ENCODE data around the gene ZNF865.
A peak's percentile ranks its signal among the peaks of the same experiment; 100 is the strongest.

ZNF865 gene

GRCh38 chr19:55586976-55587668, 18.3 kb upstream of the ZNF865 start:
- peak; percentile 97 for DNase-seq (ENCODE audit: low spot score)

DNA sequence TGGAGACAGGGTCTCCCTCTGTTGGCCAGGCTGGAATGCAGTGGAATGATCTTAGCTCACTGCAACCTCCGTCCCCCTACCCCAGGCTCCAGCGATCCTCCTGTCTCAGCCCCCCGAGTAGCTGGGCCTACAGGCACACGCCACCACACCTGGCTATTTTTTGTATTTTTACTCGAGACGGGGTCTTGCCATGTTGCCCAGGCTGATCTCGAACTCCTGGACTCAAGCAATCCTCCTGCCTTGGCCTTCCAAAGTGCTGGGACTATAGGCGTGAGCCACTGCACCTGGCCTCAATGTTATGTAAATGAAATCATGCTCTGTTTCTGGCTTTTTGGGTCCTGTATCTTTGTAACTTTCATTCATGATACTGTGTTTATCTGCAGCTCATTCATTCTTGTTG, 16.7 kb upstream of the ZNF865 start:
- no peak for DNase-seq (ENCODE audit: low spot score)

DNA sequence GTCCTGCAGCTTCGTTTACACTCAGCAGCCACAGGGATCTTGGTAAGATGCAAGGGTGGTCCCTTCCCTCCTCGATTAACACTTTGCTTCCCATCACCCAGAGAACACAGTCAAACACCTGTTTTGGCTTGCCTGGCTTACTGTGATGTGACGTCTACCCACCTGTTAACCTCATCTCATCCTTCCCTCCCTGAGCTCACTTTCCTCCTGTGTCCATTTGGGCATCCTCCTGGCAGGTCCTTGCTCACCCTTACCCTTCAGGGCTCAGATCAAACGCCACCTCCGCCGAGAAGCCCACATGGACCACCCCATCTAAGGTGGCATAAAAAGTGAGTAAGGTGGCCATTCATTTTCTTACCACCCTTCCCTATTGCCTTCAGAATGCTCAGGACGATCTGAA, 15.3 kb upstream of the ZNF865 start:
- DNase-seq (ENCODE audit: low spot score), result no peak

DNA sequence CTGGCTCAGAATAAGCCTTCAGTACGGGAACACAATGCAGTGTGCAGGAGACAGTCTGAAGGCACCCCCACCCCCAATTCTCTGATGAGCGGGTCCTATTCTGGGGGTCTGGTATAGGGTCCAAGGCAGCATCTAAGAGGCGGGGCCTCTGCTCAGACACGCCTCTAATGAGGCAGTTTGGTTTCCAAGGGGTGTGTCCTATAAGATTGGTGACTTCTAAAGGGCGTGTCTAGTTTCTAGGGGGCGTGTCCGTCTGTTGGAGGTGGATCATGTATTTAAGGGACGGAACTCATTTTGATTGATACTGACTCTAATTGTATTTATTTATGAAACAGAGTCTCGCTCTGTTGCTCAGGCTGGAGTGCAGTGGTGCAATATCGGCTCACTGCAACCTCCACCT, 14.8 kb upstream of the ZNF865 start:
- DNase-seq (ENCODE audit: low spot score), result no peak

GRCh38 chr19:55591555-55591954, 13.9 kb upstream of the ZNF865 start:
- no peak for DNase-seq (ENCODE audit: low spot score)

GRCh38 chr19:55592391-55593090, 12.9 kb upstream of the ZNF865 start:
- no peak for DNase-seq (ENCODE audit: low spot score)

DNA sequence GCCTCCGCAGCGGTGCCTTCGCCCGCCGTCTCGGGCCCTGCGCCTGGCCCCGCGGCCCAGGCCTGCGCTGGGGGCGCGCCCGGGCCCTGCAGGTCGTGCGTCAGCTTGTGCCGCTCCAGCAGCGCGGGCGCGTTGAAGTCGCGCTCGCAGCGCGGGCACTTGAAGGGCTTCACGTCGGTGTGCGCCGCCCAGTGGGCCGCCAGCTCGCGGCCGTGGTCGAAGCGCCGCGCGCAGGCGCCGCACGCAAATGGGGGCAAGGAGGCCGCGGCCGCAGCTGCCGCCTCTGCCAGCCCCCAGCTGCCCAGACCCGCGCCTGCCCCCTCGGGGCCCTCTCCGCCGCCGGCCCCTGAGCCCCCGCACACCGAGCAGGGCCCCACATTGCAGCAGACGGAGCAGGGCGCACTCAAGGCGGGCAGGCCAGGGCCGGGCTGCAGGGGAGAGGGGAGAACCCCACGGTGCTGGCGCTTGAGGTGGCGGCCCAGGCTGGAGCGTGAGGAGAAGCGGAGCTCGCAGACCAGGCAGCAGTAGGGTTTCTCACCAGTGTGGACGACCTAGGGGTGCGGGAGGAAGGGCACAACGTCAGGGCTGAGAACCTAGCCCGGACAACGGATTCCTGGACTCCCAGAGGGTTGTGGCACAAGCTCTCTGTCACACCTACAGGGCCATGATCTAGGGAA, 12.2 kb upstream of the ZNF865 start:
- no peak for DNase-seq (ENCODE audit: low spot score)

DNA sequence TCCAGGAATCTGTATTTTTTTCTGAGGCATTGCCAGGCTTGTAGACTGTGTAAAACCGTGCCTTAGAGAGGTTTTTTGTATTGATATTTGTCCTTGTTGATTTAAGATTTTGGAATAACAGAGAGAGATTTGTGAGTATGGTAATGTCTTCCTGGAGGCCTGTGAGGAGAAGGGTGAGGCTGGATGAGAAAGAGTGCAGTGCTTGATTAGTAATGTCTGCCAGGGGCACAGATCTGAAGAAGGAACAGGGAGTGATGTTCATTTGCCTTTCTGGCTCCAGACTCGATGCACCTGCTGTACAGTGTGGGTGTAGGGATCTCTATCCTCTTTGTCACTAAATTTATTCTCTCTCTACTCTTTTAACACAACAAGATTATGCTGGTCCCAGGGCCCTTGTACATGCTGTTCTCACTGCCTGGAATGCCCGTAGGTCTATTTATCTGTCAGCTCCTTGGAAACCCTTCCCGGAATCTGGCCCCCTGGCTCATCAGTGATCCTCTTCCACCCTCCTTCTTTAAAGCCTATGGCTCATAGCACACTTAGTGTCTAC, 10.4 kb upstream of the ZNF865 start:
- DNase-seq (ENCODE audit: low spot score), result no peak

- no peak for DNase-seq (ENCODE audit: low spot score)
Observed at GRCh38 chr19:55596304-55596703, 9.1 kb upstream of the ZNF865 start.

DNA sequence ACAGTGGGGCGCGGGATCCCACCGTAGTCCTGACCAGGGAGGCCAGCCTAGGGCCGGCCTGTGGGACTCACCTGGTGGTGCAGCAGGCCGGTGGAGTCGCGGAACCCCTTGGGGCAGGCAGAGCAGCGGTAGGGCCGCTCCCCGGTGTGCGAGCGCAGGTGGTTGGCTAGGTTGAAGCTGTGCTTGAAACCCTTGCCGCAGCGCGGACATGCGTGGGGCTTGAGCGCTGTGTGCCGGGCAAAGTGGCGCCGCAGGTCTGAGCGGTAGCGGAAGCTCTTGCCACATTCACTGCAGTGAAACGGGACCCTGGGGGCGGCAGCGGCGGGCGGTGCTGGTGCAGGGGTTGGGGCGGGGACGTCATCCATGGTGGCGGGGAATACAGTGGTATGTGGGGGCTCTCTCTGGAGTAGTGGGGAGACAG, 7.9 kb upstream of the ZNF865 start:
- DNase-seq (ENCODE audit: low spot score), result no peak

DNA sequence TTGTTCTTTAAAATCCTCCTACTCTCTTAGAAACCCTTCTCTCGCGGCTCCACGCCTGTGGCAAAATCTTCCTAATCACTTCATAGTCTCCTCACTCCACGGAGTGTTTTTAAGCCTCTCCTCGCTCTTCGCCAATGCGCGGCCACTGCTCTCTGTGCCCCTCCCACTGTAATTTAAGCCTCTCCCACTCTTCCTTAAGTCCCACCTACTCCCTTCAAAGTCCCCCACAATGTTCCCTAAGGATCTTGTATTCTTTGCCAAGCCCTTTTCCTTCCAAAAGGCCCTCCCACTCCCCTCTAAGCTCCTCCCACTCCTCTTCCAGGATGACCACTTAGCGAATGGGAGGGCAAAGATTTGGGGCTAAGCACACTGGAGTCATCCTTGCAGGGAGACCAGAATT, 7.4 kb upstream of the ZNF865 start:
- no peak for DNase-seq (ENCODE audit: low spot score)

DNA sequence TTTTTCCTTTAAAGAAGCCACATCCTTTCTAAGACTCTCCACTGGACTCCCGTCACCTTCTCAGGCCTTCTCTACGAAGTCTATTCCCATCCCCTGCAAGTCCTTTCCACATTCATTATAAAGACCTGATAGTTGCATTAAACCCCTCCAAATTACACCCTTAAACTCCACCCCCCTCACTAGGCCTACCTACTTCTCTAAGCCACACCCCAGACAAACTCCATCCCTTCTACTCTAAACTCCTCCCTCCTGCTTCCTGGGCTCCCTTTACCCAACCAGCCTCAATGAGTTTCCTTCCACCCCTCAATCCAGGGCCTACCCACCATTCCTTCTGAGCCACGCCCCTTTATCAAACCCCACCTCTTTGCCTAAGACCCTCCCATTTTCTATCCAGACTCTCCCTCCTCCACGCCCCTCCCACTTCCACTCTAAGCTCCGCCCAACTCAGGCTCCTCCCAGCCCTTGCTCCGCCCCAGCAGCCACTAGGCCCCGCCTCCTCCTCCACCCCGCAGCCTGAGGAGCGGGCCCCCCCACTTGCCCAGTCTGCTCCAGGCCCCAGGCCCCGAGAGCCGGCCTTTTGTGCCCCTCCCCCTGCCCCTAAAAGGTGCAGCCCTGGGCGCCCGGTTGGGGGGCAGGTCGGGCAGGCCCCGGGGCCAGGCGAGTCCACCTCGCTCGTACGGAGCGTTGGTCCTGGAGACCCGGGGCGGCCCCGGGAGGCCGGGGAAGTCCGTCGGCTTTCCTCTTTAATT, 6.6 kb upstream of the ZNF865 start:
- peak; percentile 98 for DNase-seq (ENCODE audit: low spot score)

- DNase-seq (ENCODE audit: low spot score), result peak; percentile 98
Observed at GRCh38 chr19:55599468-55599841, 6.0 kb upstream of the ZNF865 start, which contains the start of gene FIZ1. FIZ1 (minus strand) TSS chr19:55599517; CDS start chr19:55597865, 1,652 bp downstream.

DNA sequence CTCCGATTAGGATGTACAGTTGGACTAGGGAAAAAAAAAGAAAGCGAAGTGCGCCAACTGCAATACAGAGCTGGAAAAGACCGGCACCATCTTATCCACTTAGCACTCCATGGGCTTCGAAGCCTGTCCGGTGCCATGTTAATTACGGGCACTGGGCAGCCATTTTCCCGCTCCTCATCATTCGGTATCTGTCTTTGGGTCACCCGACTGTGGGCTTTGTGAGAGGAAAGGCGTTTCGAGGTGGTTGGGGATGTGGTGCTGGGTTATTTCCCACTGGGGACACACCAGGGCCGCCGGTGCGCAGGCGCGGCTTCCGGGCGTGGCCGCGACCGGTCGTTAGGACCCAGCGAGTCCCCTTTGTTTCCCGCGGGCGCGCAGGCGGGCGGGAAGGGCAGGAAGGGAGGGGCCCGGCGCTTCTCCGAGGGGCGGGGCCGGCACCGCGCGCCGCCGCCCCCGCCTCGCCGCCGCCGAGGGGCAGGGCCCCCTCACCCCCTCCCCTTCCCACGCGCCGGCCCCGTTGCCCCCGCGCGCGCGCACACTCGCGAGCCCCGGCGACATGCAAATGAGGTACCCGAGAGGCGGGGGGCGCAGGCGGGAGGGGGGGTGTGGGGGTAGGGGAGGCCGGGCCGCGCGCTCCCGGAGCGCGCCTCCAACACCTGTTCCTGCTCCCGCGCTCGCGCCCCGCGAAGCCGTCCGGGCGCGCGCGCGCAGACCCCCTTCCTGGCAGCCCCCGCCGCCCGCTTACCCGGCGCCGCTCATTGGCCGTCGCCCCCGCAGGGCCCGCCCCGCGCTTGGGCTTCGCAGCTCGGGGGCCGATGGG, 5.4 kb upstream of the ZNF865 start, which contains the start of gene ZNF524:
ZNF524 (plus strand) TSS at position 447 of the 820 bp plus-strand sequence. CDS start 1,825 bp downstream, outside the sequence.
- peak; percentile 93 for DNase-seq (ENCODE audit: low spot score)

GRCh38 chr19:55600662-55601028, 4.8 kb upstream of the ZNF865 start:
- no peak for DNase-seq (ENCODE audit: low spot score)

DNA sequence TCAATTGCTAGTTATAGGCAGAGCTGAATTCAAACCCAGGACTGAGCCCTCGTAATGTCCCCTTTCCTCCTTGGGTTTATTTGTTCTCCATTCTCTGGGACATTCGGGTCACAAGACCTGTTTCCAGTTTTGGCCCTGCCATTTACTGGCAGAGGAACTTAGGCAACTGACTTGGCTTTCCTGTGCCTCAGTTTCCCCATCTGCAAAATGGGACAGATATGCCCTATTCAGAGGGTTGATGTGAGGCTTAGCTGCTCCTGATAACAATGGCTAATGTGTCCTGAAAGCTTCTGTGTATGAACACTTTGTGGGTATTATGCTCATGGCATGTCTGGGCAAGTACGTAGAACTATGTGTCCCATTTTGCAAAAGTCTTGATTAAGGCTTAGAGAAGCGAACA, 4.4 kb upstream of the ZNF865 start:
- no peak for DNase-seq (ENCODE audit: low spot score)

GRCh38 chr19:55602104-55603001, 3.1 kb upstream of the ZNF865 start:
- DNase-seq (ENCODE audit: low spot score), result no peak

DNA sequence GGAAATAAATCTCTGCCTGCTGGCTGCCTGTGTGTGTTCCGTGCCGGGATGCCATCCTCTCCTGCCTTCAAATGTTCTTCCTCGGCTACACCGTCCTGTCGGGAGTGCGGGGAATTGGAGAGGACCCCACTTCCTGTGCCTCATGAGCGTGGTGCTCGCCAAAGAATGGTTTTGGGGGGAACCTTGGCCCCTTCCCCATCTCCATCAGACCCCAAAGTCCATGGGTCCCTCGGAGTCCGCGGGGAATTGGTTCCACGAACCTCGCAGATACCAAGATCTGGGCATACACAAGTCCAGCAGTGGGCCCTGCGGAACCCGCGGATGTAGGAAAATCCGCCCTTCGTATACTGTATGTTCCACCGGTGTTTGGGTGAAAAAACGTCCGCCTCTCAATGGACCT, 2.3 kb upstream of the ZNF865 start:
- no peak for DNase-seq (ENCODE audit: low spot score)

DNA sequence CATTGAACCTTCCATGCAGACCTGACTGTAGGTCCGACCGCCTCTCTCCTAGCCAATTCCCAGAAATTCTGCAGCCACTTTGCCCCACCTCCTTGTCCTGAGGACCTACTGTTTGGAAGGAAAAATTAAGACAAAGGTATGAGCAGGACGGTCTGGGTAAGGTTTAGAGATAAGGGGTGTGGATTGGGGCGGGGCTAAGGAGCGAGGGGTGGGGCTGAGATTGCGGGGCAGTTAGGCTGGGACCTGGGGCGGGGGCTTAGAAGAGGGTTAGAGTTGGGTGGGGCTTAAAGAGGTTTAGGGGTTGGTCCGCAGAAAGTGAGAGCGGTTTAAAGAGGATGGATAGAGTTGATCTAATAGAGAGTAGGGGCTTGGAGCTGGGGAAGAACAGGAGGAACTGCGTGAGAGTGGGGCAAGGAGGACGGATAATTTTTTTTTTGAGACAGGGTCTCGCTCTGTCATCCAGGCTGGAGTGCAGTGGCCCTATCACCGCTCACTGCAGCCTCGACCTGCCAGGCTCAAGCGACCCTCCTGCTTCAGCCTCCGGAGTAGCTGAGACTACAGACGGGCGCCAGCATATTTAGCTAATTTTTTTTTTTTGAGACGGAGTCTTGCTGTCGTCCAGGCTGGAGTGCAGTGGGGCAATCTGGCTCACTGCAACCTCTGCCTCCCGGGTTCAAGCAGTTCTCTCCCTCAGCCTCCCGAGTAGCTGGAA, 1.7 kb upstream of the ZNF865 start:
- DNase-seq (ENCODE audit: low spot score), result no peak
